Heart left ventricle (tissue), 13 donors: ENCODE results near the gene TPSAB1.

Experiments
- CTCF ChIP-seq, 12 donors: fragments of 200-600 bp; sonication (generic) in 4 of 12; IDR thresholded peaks; one replicate each; pipeline versions ENCODE4 v1.5.0 to v1.8.0; 2018 to 2022; ENCODE audit warnings: antibody characterized with exemption in 12 of 12, mild to moderate bottlenecking in 5 of 12
- POLR2A ChIP-seq, 2 donors: fragments of 450-650 bp; IDR thresholded peaks; one replicate each; pipeline ENCODE4 v1.6.1; 2017; ENCODE audit warnings: antibody characterized with exemption in 2 of 2, mild to moderate bottlenecking in 2 of 2, moderate library complexity in 2 of 2
- donor health status: ischemic (EF 13 %, LVEDD 7.1; RV severe dilation, severe dysfunction).
- donor health status: DM: no; HTN: yes; CAD: no.
- donor health status: DM: no; HTN: no; CAD: no.
- donor health status: ischemic (EF 25% LVEDD 6.9; RV normal size, moderate dysfunction).
- donor health status: ischemic (EF 25% LVEDD 5.7; RV mildly dilated, moderate dysfunction).
- donor health status: ischemic (EF 35%, LVEDD 5.7; RV mildly dilated, moderate dysfunction).
- donor health status: nonischemic (EF 11% LVEDD 7.7; RV severe dilation, severe dysfunction).
- donor health status: DM: yes; HTN: yes; CAD: no.
- donor health status: PGD.
- donor health status: ischemic (EF 29% LVEDD 5.4; RV normal size, mild dysfunction).
- donor health status: nonischemic (EF 23%, LVEDD 6.1; RV moderate dilation, normal function).

- TF ChIP-seq CTCF (IDR thresholded peaks at IDR 0.05), result no peak
- TF ChIP-seq POLR2A (IDR thresholded peaks at IDR 0.05), result no peak
These were observed 44.0 kb upstream of the TPSAB1 start for GRCh38 chr16:1196494-1196893.
